ENCODE results near the gene NFIX. TPM values are rescaled to one million over a fixed set of nuclear protein-coding genes. Genes with fewer than 3 reads are reported as not detected.

NFIX gene
- total RNA-seq, 1 donor from 2014 or later = 5.8 TPM

GRCh38 chr19:13085666-13086065, 90.4 kb downstream of the NFIX start:
- FAIRE-seq (peak; percentile 76), DNase-seq (ENCODE audit: low read depth) (no peak)
- peaks cover 4% of the 10 kb centered on the region for H3K36me3 ChIP-seq (ENCODE audit: control insufficient read depth, insufficient read depth, low read length)
- H3K27me3 ChIP-seq (ENCODE audit: control insufficient read depth, insufficient read depth, low read length) = no peaks in the 10 kb centered on the region
- no peak overlapping the region for H3K4me3 ChIP-seq (ENCODE audit: low read depth, low read length)
- TF ChIP-seq, protein P1, sequence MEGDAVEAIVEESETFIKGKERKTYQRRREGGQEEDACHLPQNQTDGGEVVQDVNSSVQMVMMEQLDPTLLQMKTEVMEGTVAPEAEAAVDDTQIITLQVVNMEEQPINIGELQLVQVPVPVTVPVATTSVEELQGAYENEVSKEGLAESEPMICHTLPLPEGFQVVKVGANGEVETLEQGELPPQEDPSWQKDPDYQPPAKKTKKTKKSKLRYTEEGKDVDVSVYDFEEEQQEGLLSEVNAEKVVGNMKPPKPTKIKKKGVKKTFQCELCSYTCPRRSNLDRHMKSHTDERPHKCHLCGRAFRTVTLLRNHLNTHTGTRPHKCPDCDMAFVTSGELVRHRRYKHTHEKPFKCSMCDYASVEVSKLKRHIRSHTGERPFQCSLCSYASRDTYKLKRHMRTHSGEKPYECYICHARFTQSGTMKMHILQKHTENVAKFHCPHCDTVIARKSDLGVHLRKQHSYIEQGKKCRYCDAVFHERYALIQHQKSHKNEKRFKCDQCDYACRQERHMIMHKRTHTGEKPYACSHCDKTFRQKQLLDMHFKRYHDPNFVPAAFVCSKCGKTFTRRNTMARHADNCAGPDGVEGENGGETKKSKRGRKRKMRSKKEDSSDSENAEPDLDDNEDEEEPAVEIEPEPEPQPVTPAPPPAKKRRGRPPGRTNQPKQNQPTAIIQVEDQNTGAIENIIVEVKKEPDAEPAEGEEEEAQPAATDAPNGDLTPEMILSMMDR (IDR thresholded peaks at IDR 0.05; ENCODE audit: insufficient read depth, low read length, severe bottlenecking) = no peak

DNA sequence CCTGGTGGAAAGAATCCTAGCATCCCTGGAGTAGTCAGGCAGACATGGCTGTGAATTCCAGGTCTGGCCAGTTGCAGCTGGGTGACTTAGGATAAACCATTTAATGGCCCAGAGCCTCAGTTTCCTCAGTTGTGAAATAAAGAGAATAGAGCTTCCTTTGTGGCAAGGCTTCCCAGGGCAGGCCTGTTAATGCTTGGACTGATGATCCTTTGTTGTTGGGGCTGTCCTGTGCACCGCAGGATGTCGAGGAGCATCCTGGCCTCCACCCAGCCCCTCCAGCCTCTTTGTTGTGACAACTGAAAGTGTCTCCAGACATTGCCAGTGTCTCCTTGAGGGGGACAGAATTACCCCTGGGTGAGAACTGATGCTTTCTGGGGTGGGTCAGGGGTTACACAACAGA, 91.1 kb downstream of the NFIX start:
- H3K4me3 ChIP-seq (ENCODE audit: low read depth, low read length) = no peak overlapping the region
- TF ChIP-seq, protein P1 (IDR thresholded peaks at IDR 0.05; ENCODE audit: insufficient read depth, low read length, severe bottlenecking) = no peak
- H3K27me3 ChIP-seq (ENCODE audit: control insufficient read depth, insufficient read depth, low read length) = no peaks in the 10 kb centered on the region
- peaks cover 4% of the 10 kb centered on the region for H3K36me3 ChIP-seq (ENCODE audit: control insufficient read depth, insufficient read depth, low read length)
- no peak for DNase-seq (ENCODE audit: low read depth)
- no peak for FAIRE-seq

- DNase-seq (ENCODE audit: low read depth) (no peak), FAIRE-seq (no peak)
- TF ChIP-seq, protein P1 (IDR thresholded peaks at IDR 0.05; ENCODE audit: insufficient read depth, low read length, severe bottlenecking) = no peak
- no peak overlapping the region for H3K4me3 ChIP-seq (ENCODE audit: low read depth, low read length)
- peaks cover 4% of the 10 kb centered on the region for H3K36me3 ChIP-seq (ENCODE audit: control insufficient read depth, insufficient read depth, low read length)
- H3K27me3 ChIP-seq (ENCODE audit: control insufficient read depth, insufficient read depth, low read length) = no peaks in the 10 kb centered on the region
Observed at GRCh38 chr19:13087295-13087694, 92.0 kb downstream of the NFIX start.

DNA sequence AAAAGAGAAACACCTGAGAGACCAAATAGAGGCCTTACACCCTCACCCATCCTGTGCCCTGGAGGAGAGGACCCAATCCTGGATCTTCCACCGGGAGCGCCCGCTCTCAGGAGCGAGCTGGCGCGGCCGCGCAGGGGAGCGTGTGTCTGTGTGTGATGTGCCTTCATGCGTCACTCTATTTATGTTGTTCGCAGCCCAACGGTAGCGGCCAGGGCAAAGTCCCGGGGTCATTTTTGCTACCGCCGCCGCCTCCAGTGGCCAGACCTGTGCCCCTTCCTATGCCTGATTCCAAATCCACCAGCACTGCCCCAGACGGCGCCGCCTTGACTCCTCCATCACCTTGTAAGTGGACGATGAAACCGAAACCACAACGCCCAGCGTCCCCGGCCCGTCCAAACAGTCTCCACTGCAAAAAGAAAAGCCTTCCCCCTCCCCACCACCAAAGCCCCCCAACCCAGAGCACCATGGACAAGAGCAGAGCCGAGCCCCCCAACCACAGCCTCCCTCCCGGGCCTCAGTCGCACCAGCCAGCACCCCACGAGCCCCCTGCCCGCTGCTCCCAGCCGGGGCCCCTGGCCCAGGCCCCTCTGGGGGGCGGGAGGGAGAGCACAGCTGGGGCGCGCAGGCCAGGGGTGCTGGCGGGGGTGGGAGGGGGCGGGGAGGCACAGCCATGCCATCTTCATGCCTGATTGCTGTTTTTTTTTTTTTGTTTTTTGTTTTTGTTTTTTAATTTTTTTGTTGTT, 92.7 kb downstream of the NFIX start:
- Histone ChIP-seq H3K27me3 (ENCODE audit: control insufficient read depth, insufficient read depth, low read length) (no peaks in the 10 kb centered on the region), H3K36me3 (ENCODE audit: control insufficient read depth, insufficient read depth, low read length) (peaks cover 4% of the 10 kb centered on the region), H3K4me3 (ENCODE audit: low read depth, low read length) (no peak overlapping the region)
- DNase-seq (ENCODE audit: low read depth) (no peak), FAIRE-seq (no peak)
- TF ChIP-seq, protein P1 (IDR thresholded peaks at IDR 0.05; ENCODE audit: insufficient read depth, low read length, severe bottlenecking) = no peak

DNA sequence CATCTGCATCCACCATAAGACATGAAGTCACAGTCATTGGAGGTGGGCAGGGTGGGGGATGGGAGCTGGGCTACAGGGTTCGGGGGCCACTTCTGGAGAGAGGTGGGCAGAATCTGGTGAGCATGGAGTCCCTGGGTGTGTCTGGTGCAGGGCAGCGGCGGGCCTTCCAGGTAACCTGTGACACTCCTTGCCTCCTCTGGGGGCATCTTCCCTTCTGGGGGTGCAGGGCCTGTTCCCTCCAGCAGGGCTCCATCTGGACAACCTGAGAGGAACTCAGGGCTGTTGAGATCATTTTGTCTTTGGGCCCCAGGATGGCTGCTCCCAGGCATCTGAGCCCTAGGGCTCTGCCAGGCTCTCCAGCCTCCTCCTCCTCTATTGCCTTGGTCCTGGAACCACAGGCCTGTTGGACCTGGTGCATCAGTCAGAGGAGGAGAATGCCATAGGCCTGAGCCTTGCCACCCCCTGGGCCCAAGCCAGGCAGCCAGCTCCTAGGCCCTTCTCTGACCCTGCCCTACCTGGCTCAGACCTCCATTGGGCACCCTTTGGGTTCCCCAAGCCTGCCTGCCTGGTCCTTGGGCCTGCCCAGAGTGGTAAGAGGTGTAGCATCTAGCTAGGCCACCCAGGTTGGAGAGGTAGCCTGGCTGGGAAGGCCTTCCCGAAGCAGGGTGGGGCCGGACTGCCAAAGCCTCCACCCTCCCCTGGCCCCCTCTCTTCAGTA, 94.0 kb downstream of the NFIX start:
- FAIRE-seq (no peak), DNase-seq (ENCODE audit: low read depth) (peak; percentile 2)
- no peaks in the 10 kb centered on the region for H3K27me3 ChIP-seq (ENCODE audit: control insufficient read depth, insufficient read depth, low read length)
- TF ChIP-seq, protein P1 (IDR thresholded peaks at IDR 0.05; ENCODE audit: insufficient read depth, low read length, severe bottlenecking) = peak; percentile 55
- H3K4me3 ChIP-seq (ENCODE audit: low read depth, low read length) = no peak overlapping the region
- H3K36me3 ChIP-seq (ENCODE audit: control insufficient read depth, insufficient read depth, low read length) = peaks cover 4% of the 10 kb centered on the region

Data from bronchial epithelial cell (primary cell).